ENCODE results near the gene RYR3. TPM values are rescaled to one million over a fixed set of nuclear protein-coding genes. Genes with fewer than 3 reads are reported as not detected.

Gene RYR3
- total RNA-seq, 1 donor from 2014 or later = under 0.01 TPM

DNA sequence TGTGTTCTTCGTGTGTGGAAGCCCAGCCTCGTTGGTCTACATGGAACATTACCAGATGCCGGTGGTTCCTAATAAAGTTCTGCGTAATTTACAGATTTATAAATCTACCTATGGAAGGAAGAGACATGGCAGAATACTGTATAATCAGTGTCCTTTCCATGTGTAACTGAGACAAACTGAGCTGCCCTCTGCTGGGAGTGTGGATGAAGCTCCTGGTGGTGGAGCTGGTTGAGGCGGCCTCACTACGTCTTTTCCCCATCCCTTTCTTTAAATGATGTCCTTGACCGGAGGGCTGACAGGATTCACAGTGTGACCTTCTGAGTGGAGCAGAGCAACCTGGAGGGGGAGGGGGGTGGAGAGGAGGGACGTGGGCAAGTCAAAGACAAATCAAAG lies 390.5 kb downstream of the RYR3 start:
- FAIRE-seq = no peak
- TF ChIP-seq, protein P1, sequence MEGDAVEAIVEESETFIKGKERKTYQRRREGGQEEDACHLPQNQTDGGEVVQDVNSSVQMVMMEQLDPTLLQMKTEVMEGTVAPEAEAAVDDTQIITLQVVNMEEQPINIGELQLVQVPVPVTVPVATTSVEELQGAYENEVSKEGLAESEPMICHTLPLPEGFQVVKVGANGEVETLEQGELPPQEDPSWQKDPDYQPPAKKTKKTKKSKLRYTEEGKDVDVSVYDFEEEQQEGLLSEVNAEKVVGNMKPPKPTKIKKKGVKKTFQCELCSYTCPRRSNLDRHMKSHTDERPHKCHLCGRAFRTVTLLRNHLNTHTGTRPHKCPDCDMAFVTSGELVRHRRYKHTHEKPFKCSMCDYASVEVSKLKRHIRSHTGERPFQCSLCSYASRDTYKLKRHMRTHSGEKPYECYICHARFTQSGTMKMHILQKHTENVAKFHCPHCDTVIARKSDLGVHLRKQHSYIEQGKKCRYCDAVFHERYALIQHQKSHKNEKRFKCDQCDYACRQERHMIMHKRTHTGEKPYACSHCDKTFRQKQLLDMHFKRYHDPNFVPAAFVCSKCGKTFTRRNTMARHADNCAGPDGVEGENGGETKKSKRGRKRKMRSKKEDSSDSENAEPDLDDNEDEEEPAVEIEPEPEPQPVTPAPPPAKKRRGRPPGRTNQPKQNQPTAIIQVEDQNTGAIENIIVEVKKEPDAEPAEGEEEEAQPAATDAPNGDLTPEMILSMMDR (IDR thresholded peaks at IDR 0.05; ENCODE audit: insufficient read depth, low read length, severe bottlenecking) = peak; percentile 23
- no peak for DNase-seq (ENCODE audit: low read depth)
- peaks cover 3% of the 10 kb centered on the region for H3K27me3 ChIP-seq (ENCODE audit: control insufficient read depth, insufficient read depth, low read length)
- no peaks in the 10 kb centered on the region for H3K36me3 ChIP-seq (ENCODE audit: control insufficient read depth, insufficient read depth, low read length)
- H3K4me3 ChIP-seq (ENCODE audit: low read depth, low read length) = no peak overlapping the region

DNA sequence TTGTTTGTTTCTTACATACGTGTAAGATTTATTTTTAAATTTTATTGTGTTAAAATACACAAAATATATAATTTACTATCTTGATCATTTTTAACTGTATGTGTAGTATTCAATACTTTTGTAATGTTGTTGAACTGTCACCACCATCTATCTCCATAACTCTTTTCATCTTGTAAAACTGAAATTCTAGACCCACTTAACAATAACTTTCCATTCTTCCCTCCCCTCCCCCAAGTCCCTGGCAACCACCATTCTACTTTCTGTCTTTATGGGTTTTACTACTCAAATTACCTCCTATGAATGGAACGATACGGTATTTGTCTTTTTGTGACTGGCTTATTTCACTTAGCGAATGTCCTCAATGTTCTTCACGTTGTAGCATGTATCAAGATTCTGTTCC lies 395.4 kb downstream of the RYR3 start:
- Histone ChIP-seq H3K36me3 (ENCODE audit: control insufficient read depth, insufficient read depth, low read length) (no peaks in the 10 kb centered on the region), H3K27me3 (ENCODE audit: control insufficient read depth, insufficient read depth, low read length) (no peaks in the 10 kb centered on the region), H3K4me3 (ENCODE audit: low read depth, low read length) (no peak overlapping the region)
- FAIRE-seq (no peak), DNase-seq (ENCODE audit: low read depth) (no peak)
- TF ChIP-seq, protein P1 (IDR thresholded peaks at IDR 0.05; ENCODE audit: insufficient read depth, low read length, severe bottlenecking) = no peak

DNA sequence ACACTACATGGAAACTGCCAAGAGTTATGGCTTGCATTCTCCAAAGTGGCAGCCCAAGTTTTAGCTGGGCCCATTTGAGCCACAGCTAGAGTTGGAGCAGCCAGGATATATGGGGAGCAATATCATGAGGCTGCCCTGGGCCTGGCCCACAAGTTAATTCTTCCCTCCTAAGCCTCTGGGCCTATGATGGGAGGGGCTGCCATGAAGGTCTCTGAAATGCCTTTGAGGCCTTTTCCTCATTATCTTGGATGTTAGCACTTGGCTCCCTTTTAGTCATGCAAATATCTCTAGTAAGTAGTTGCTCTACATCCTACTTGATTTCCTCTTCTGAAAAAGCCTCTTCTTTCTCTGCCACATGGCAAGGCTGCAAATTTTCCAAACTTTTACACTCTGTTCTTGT lies 400.0 kb downstream of the RYR3 start:
- TF ChIP-seq, protein P1 (IDR thresholded peaks at IDR 0.05; ENCODE audit: insufficient read depth, low read length, severe bottlenecking) = no peak
- Histone ChIP-seq H3K4me3 (ENCODE audit: low read depth, low read length) (no peak overlapping the region), H3K36me3 (ENCODE audit: control insufficient read depth, insufficient read depth, low read length) (no peaks in the 10 kb centered on the region), H3K27me3 (ENCODE audit: control insufficient read depth, insufficient read depth, low read length) (no peaks in the 10 kb centered on the region)
- no peak for FAIRE-seq
- DNase-seq (ENCODE audit: low read depth) = no peak

DNA sequence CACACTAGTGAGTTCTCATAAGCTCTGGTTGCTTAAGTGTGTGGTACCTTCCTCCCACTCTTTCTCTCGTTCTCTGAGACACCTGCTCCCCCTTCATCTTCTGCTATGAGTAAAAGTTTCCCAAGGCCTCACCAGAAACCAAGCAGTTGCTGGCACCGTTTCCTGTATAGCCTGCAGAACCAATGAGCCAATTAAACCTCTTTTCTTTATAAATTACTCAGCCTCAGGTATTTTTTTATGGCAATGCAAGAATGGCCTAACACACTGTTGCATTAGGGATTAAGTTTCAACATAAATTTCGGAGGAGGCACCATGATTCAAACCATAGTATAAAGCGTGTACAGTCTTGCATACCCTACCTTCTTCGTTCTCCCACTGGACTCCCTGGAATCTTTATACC lies 405.3 kb downstream of the RYR3 start:
- Histone ChIP-seq H3K36me3 (ENCODE audit: control insufficient read depth, insufficient read depth, low read length) (no peaks in the 10 kb centered on the region), H3K27me3 (ENCODE audit: control insufficient read depth, insufficient read depth, low read length) (no peaks in the 10 kb centered on the region), H3K4me3 (ENCODE audit: low read depth, low read length) (no peak overlapping the region)
- peak; percentile 95 for DNase-seq (ENCODE audit: low read depth)
- FAIRE-seq = no peak
- TF ChIP-seq, protein P1 (IDR thresholded peaks at IDR 0.05; ENCODE audit: insufficient read depth, low read length, severe bottlenecking) = no peak

DNA sequence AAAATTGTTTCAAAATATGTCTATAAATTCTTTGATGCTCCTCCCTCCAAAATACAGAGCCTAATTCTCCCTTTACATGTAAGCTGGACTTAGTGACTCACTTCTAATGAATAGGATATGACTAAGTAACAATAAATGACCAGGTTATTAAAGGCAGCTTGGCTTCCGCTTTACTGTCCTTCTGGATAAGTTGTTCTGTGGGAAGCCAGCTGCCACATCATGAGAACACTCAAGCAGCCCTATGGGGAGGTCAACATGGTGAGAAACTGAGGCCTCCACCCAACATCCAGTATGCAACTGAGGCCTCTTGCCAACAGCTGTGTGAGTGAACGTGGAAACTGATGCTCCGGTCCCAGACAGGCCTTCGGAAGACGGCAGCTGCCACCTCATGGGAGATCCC lies 410.2 kb downstream of the RYR3 start:
- H3K36me3 ChIP-seq (ENCODE audit: control insufficient read depth, insufficient read depth, low read length) = no peaks in the 10 kb centered on the region
- no peaks in the 10 kb centered on the region for H3K27me3 ChIP-seq (ENCODE audit: control insufficient read depth, insufficient read depth, low read length)
- FAIRE-seq (no peak), DNase-seq (ENCODE audit: low read depth) (peak; percentile 88)
- H3K4me3 ChIP-seq (ENCODE audit: low read depth, low read length) = no peak overlapping the region
- TF ChIP-seq, protein P1 (IDR thresholded peaks at IDR 0.05; ENCODE audit: insufficient read depth, low read length, severe bottlenecking) = no peak

DNA sequence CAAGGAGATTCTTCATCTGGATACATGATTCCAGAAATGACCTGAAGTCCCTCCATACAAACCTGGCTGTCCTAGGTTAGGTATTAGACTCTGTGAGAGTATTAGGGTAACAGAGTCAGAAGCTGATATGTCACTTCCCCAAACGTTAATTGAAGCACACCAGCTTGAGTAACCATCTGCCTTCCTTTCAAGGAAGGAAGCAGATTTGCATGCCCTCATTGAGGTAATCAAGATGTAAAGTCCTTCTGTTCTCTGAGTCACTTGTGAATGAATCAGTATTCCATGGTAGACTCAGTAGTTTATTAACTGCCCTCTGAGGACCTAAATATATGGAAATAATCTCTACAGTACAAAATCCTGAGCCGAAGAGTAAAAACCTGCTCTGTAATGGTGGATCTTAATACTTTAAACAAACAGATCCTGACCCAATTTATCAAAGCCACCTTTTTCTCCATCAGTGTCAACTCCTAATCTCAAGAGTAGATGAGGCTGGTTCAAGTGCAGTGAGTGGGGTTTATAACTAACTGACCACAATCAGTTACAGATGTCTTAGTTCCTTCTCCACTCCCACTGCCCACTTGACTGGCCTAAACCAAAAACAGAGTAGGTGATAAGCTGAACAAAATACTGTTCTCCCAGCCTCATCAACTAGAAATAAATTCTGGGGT lies 411.4 kb downstream of the RYR3 start:
- FAIRE-seq (no peak), DNase-seq (ENCODE audit: low read depth) (peak; percentile 95)
- TF ChIP-seq, protein P1 (IDR thresholded peaks at IDR 0.05; ENCODE audit: insufficient read depth, low read length, severe bottlenecking) = no peak
- Histone ChIP-seq H3K4me3 (ENCODE audit: low read depth, low read length) (no peak overlapping the region), H3K36me3 (ENCODE audit: control insufficient read depth, insufficient read depth, low read length) (no peaks in the 10 kb centered on the region), H3K27me3 (ENCODE audit: control insufficient read depth, insufficient read depth, low read length) (no peaks in the 10 kb centered on the region)
